HG02588 (cell line): Measurements from ENCODE around the gene NUDCD2.
"Not testable (repeated sequence)": the region's sequence is repeated elsewhere in the genome, so short reads cannot be mapped to it uniquely, and the experiment has no call there.

Source experiments
- ATAC-seq: cut with Tn5 transposase; IDR thresholded peaks from one replicate; pipeline ENCODE4 v1.9.1; 2021; ENCODE audit warnings: mild to moderate bottlenecking, moderate library complexity; ENCODE audit not compliant: unreplicated experiment

NUDCD2 gene

DNA sequence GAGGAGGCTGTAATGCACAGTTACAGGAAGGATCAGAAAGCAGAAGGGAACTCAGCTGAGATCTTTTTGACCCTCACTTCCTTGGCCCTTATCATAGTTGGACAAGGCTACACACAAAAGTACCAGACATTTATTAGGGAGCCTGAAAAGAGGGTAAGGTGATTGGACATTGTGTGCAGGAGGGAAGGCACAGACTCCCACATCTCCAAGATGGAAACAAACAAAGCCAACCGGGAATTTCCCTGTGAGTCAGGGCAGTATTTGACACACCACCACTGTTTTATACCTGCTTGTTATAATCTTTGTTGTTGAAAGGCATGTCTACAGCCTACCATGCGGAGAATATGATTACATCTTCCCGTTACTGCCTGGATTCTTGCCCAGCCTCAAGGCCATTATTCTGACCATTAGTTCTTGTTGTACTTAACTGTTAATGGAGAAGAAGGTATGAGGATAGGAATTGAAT is 25.5 kb downstream of the NUDCD2 start:
- ATAC-seq: no peak

DNA sequence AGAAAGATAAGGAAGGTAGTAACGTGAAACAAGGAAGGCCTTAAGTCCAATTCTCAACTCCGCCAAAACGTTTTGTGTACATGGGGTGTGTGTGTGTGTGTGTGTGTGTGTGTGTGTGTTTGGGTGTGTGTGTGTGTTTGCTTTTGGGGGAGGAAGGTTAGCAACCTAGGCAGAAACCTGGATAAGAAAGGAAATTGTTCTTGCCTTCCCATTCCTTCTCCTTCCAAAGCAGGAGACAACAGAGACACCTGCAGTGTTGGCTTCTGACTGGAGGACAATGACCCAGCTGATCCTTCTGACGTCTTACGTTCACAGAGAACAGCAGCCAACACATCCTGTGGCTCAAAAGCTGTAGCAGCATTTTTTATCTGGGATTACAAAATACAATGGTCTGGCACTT is 26.6 kb downstream of the NUDCD2 start:
- no peak for ATAC-seq

DNA sequence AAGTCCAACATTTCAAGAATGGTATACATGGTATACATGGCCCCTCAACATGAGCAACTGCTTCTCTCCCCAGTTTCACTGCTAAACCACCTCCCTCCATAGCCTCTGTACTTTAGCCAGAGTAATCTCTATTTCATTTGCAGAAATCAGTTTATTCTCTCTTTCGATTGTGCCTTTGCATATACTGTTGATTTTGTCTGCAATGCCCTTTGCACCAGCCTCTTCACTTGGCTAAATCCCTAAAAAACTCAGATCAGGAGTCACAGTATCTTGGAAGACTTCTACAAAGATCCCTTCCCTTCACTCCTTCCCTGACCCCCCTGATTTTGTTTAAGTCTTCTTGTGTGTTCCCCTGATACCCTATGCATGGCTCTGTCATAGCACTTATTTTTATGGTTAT is 27.4 kb downstream of the NUDCD2 start:
- ATAC-seq: no peak

GRCh38 chr5:163426128-163426527 is 33.8 kb downstream of the NUDCD2 start:
- ATAC-seq: not testable (repeated sequence)

- no peak for ATAC-seq
These were observed 35.1 kb downstream of the NUDCD2 start for GRCh38 chr5:163424836-163425235.

- not testable (repeated sequence) for ATAC-seq
These were observed 44.2 kb downstream of the NUDCD2 start for GRCh38 chr5:163415673-163416072.

- ATAC-seq: no peak
These were observed 49.4 kb downstream of the NUDCD2 start for GRCh38 chr5:163410505-163410904.

GRCh38 chr5:163409384-163409783 is 50.5 kb downstream of the NUDCD2 start:
- ATAC-seq: no peak

GRCh38 chr5:163408311-163408923 is 51.5 kb downstream of the NUDCD2 start:
- no peak for ATAC-seq

- ATAC-seq: peak; percentile 85
These were observed 52.8 kb downstream of the NUDCD2 start for GRCh38 chr5:163407034-163407655.

DNA sequence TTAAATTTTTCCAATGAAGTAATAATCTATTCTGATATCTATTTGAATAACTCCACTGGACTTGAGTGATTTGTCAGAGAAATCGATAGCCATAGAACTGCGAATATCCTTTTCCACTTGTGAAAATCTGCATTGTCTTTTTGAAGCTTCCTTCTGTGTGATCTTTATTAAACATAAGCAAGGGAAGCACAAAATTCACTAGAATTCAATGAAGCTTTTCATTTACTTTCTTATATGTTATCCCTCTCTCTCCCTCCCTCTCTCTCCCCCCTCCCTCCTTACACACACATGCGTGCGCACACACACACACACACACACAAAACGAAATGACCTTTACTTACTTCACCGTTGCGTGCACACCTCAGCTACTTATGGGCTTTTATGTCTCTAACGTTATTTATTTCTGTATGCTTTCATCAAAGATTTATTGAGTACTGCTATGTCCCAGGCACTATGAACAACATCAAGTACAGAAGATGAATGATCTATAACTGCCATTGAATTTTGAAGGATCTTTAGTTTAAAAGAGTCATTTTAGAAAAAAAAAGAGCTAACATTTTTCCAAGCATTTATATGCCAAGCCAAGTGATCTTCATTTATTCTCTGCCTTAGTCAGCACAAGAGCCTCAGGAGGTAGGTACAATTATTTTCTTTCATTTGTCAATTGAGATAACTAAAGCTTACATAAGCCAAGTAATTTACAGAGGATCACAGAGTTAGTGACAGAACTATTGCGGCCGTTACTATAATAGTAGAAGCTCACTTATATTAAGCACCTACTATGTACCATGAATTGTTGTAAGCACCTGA is 55.3 kb downstream of the NUDCD2 start:
- ATAC-seq: no peak

- ATAC-seq: no peak
These were observed 57.9 kb downstream of the NUDCD2 start for GRCh38 chr5:163402007-163402406.

DNA sequence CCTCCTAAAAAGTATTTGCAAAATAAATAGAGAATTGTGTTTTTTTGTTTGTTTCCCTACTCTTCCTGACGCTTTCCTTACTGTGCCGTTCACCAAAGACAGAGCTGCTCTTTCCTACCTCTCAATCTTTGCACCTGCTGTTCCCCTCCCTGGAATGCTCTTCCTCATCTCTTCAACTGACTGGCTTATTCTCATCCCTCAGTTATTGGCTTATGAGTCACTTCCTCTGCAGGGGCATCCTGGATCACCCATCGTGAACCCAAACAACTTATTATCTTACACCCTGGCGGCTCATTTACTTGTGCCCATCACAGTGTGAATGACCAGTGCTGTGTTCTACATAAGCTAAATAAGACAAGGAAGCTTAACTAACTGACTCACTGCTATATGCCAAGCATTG is 58.6 kb downstream of the NUDCD2 start:
- no peak for ATAC-seq

- ATAC-seq: no peak
These were observed 60.0 kb downstream of the NUDCD2 start for GRCh38 chr5:163399923-163400322.

GRCh38 chr5:163397354-163397753 is 62.5 kb downstream of the NUDCD2 start:
- ATAC-seq: no peak

GRCh38 chr5:163396818-163397340 is 63.0 kb downstream of the NUDCD2 start:
- ATAC-seq: not testable (repeated sequence)
